Measurements from ENCODE around the gene LATS2.
A peak's percentile ranks its signal among the peaks of the same experiment; 100 is the strongest.

Gene LATS2

DNA sequence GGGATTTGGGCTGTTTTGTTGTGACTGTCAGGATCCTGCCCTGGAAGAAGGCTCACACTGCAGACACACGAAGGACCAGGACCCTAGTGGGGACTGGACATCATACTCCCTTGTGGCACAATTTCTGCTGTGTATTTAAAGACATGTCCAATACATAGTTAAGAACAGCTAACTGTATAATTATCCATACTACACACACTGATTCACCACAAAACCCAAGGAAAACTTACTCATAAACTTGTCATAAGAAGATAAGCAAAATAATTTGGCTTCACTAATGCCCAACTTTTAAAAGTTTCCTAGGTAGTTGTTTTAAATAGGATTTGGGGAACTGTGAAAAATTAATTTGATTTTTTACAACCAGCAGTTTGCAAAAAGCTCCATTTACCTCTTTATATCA, 46.1 kb downstream of the LATS2 start:
- Histone ChIP-seq H3K36me3 (ENCODE audit: control insufficient read depth in 2 of 2, insufficient read depth in 1 of 2, low read length in 2 of 2) (no peaks in the 10 kb centered on the region), H3K9me3 (ENCODE audit: control insufficient read depth, insufficient read depth, low read depth, low read length) (no peaks in the 10 kb centered on the region), H3K27ac (ENCODE audit: extremely low read depth, low read depth, low read length) (peak overlapping the region; percentile 69; the same call in 1 of the 2 replicates), H3K4me1 (ENCODE audit: control insufficient read depth, insufficient read depth, low read length) (peaks cover 9% of the 10 kb centered on the region), H3K4me3 (ENCODE audit: low read depth, low read length) (no peak overlapping the region)
- TF ChIP-seq HOXA7 (CRISPR knock-in tag; IDR thresholded peaks at IDR 0.05; ENCODE audit: borderline replicate concordance) (no peak), ZBTB20 (tag by site-specific recombination; IDR thresholded peaks at IDR 0.05) (peak; percentile 6; the same call in 1 of the 2 replicates)
- ChIA-PET POLR2A (no interaction called here), CTCF (interaction anchor here (1.2 kb wide), 1 partner anchor 165 kb away, joined by 3 read pairs; no protein-coding TSS in a partner anchor)

DNA sequence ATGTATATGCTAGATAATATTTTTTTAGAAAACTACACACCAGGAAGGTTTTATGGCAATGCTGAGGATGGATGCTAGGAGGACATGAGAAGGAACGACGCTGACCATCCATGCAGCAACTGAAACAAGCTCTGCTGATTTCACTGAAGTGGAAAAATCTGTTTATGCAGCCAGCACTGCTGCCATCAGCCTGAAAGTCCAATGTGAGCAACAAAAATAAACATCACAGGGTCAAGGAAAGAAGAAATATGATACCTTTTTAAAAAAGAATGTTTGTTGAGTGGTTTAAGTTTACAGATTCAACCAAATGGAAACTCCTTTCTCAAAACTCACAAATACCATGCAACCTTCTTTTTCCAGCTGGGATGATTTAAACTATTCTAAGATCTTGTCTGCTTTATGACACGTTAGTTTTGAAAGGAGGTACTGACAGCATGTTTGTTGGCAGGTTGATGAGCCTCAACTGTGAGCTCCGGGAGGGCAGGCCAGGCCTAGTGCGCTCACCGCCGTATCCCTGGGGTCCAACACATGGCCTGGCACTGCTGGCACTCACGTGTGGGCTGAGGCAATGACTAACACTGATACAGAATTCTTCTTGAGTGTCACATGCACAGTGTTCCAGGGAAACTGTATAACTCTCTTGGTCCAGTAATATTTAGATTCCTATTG, 46.8 kb downstream of the LATS2 start:
- POLR2A ChIA-PET, result no interaction called here
- no peaks in the 10 kb centered on the region for H3K36me3 ChIP-seq (ENCODE audit: control insufficient read depth in 2 of 2, insufficient read depth in 1 of 2, low read length in 2 of 2)
- TF ChIP-seq ZNF169 (tag by site-specific recombination; IDR thresholded peaks at IDR 0.05), result no peak
- no peak for TF ChIP-seq ZNF16 (tag by site-specific recombination; IDR thresholded peaks at IDR 0.05; ENCODE audit: low read depth)
- TF ChIP-seq ZNF133 (tag by site-specific recombination; IDR thresholded peaks at IDR 0.05), result peak; percentile 85
- TF ChIP-seq ZNF423 (tag by site-specific recombination; IDR thresholded peaks at IDR 0.05), result peak; percentile 84
- TF ChIP-seq, protein P1, sequence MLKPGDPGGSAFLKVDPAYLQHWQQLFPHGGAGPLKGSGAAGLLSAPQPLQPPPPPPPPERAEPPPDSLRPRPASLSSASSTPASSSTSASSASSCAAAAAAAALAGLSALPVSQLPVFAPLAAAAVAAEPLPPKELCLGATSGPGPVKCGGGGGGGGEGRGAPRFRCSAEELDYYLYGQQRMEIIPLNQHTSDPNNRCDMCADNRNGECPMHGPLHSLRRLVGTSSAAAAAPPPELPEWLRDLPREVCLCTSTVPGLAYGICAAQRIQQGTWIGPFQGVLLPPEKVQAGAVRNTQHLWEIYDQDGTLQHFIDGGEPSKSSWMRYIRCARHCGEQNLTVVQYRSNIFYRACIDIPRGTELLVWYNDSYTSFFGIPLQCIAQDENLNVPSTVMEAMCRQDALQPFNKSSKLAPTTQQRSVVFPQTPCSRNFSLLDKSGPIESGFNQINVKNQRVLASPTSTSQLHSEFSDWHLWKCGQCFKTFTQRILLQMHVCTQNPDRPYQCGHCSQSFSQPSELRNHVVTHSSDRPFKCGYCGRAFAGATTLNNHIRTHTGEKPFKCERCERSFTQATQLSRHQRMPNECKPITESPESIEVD (tag by site-specific recombination; IDR thresholded peaks at IDR 0.05), result peak; percentile 97
- no peak for TF ChIP-seq ZNF223 (tag by site-specific recombination; IDR thresholded peaks at IDR 0.05)
- TF ChIP-seq ZNF24 (tag by site-specific recombination; IDR thresholded peaks at IDR 0.05), result 0 out of 2 replicates have a peak, but pooled peaks have one; percentile 69
- no peak for TF ChIP-seq ZNF37A (tag by site-specific recombination; IDR thresholded peaks at IDR 0.05)
- TF ChIP-seq ZNF112 (tag by site-specific recombination; IDR thresholded peaks at IDR 0.05), result no peak
- peak; percentile 75 for TF ChIP-seq ZNF366 (tag by site-specific recombination; conservative IDR thresholded peaks at IDR 0.05)
- TF ChIP-seq ZNF629 (tag by site-specific recombination; IDR thresholded peaks at IDR 0.05), result peak; percentile 67
- TF ChIP-seq, protein P2, sequence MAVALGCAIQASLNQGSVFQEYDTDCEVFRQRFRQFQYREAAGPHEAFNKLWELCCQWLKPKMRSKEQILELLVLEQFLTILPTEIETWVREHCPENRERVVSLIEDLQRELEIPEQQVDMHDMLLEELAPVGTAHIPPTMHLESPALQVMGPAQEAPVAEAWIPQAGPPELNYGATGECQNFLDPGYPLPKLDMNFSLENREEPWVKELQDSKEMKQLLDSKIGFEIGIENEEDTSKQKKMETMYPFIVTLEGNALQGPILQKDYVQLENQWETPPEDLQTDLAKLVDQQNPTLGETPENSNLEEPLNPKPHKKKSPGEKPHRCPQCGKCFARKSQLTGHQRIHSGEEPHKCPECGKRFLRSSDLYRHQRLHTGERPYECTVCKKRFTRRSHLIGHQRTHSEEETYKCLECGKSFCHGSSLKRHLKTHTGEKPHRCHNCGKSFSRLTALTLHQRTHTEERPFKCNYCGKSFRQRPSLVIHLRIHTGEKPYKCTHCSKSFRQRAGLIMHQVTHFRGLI (tag by site-specific recombination; IDR thresholded peaks at IDR 0.05), result peak; percentile 33; the same call in 1 of the 2 replicates
- no peak for TF ChIP-seq ZNF558 (tag by site-specific recombination; IDR thresholded peaks at IDR 0.05)
- TF ChIP-seq ZNF510 (tag by site-specific recombination; IDR thresholded peaks at IDR 0.05; ENCODE audit: insufficient replicate concordance), result no peak
- TF ChIP-seq GLIS2 (tag by site-specific recombination; IDR thresholded peaks at IDR 0.05), result peak; percentile 69
- no peak for TF ChIP-seq ZNF311 (tag by site-specific recombination; IDR thresholded peaks at IDR 0.05; ENCODE audit: borderline replicate concordance)
- TF ChIP-seq ZNF23 (tag by site-specific recombination; IDR thresholded peaks at IDR 0.05; ENCODE audit: borderline replicate concordance), result no peak
- no peak for TF ChIP-seq ZNF146 (tag by site-specific recombination; IDR thresholded peaks at IDR 0.05)
- TF ChIP-seq, protein P3, sequence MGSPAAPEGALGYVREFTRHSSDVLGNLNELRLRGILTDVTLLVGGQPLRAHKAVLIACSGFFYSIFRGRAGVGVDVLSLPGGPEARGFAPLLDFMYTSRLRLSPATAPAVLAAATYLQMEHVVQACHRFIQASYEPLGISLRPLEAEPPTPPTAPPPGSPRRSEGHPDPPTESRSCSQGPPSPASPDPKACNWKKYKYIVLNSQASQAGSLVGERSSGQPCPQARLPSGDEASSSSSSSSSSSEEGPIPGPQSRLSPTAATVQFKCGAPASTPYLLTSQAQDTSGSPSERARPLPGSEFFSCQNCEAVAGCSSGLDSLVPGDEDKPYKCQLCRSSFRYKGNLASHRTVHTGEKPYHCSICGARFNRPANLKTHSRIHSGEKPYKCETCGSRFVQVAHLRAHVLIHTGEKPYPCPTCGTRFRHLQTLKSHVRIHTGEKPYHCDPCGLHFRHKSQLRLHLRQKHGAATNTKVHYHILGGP (tag by site-specific recombination; IDR thresholded peaks at IDR 0.05), result no peak
- TF ChIP-seq, protein P4, sequence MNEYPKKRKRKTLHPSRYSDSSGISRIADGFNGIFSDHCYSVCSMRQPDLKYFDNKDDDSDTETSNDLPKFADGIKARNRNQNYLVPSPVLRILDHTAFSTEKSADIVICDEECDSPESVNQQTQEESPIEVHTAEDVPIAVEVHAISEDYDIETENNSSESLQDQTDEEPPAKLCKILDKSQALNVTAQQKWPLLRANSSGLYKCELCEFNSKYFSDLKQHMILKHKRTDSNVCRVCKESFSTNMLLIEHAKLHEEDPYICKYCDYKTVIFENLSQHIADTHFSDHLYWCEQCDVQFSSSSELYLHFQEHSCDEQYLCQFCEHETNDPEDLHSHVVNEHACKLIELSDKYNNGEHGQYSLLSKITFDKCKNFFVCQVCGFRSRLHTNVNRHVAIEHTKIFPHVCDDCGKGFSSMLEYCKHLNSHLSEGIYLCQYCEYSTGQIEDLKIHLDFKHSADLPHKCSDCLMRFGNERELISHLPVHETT (tag by site-specific recombination; IDR thresholded peaks at IDR 0.05), result 0 out of 2 replicates have a peak, but pooled peaks have one; percentile 15
- TF ChIP-seq ZNF837 (tag by site-specific recombination; IDR thresholded peaks at IDR 0.05), result no peak
- TF ChIP-seq ZNF391 (tag by site-specific recombination; IDR thresholded peaks at IDR 0.05; ENCODE audit: borderline replicate concordance, low read depth), result peak; percentile 27; the same call in 1 of the 2 replicates
- TF ChIP-seq ZSCAN30 (tag by site-specific recombination; IDR thresholded peaks at IDR 0.05), result 0 out of 2 replicates have a peak, but pooled peaks have one; percentile 39
- TF ChIP-seq ZNF843 (tag by site-specific recombination; IDR thresholded peaks at IDR 0.05), result peak; percentile 21; the same call in 1 of the 2 replicates
- TF ChIP-seq ZFHX2 (tag by site-specific recombination; conservative IDR thresholded peaks at IDR 0.05), result no peak
- TF ChIP-seq GLIS1 (tag by site-specific recombination; IDR thresholded peaks at IDR 0.05), result peak; percentile 92
- TF ChIP-seq ZNF596 (tag by site-specific recombination; IDR thresholded peaks at IDR 0.05), result no peak

More for the DNA sequence above, 46.8 kb downstream of the LATS2 start:
- Histone ChIP-seq H3K4me3 (ENCODE audit: low read depth, low read length) (no peak overlapping the region), H3K4me1 (ENCODE audit: control insufficient read depth, insufficient read depth, low read length) (peaks cover 9% of the 10 kb centered on the region), H3K27ac (ENCODE audit: extremely low read depth, low read depth, low read length) (peak overlapping the region; percentile 69; the same call in 1 of the 2 replicates), H3K9me3 (ENCODE audit: control insufficient read depth, insufficient read depth, low read depth, low read length) (no peaks in the 10 kb centered on the region)
- CTCF ChIA-PET, result no interaction called here

Data from HEK293 (cell line).